Activated naive CD4-positive, alpha-beta T cell treated with anti-CD3 and anti-CD28 coated beads, Interleukin-2, amount 50 U/mL, for 24 hours (primary cell): ENCODE results near the gene MRPL10.

Source experiments
- H3K27ac Mint-ChIP-seq: one replicate; pipeline ENCODE4 v1.8.0; 2021; ENCODE audit warnings: mild to moderate bottlenecking, mixed read lengths
- H3K27me3 Mint-ChIP-seq: one replicate; pipeline ENCODE4 v1.8.0; 2021; ENCODE audit warnings: mixed read lengths
- H3K36me3 Mint-ChIP-seq: one replicate; pipeline ENCODE4 v1.8.0; 2021; ENCODE audit warnings: mixed read lengths
- H3K4me1 Mint-ChIP-seq: one replicate; pipeline ENCODE4 v1.8.0; 2021; ENCODE audit warnings: mixed read lengths
- H3K4me3 Mint-ChIP-seq: one replicate; pipeline ENCODE4 v1.8.0; 2021; ENCODE audit warnings: mild to moderate bottlenecking, mixed read lengths
- H3K9me3 Mint-ChIP-seq: one replicate; pipeline ENCODE4 v1.8.0; 2021; ENCODE audit warnings: mixed read lengths

The MRPL10 gene

DNA sequence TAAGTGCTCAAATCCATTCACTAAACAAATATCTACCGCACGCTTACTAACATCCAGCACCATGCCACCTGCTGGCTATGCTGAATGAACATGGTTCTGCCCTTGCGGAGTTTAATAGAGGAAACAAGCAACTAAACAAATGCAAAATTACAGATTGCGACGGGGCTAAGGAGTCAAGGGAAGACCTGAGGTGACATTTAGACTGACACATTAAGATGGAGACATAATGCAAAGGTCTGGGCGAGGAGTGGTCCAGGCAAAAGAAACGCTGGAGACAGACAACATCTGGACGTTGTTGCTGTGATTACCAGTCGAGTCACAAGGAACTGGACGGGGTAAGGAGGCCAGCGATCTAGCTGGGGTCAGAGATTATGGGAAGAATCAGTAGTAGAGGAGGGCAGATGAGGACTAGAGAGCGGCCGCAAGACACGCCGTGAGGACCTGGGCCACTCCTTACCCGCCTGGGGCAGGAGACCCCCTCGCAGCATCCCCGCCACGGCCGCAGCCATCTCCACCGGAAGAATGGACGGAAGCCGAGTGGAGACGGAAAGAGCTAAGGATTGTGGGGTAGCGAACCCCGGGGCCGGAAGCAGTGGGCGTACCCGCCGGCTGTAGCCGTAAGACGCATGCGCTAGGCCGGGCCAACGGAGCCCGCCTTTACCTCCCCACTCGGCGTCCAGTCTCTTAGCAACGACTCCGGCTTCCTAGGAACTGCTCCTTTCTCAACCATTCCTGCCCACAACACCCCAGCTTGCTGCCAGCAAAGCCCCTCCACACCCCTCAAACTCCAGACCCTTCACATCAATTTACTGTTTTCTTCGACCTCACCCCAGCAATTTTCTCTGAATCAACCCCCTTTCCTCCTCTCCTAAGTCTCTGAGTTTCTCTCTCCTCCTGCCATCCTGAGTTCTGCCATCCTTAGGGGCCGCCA, at the start of gene MRPL10, which contains the start of gene LRRC46:
Gene MRPL10, minus strand, starts transcription at position 539 of the 931 bp plus-strand sequence. Its CDS starts 30 bp downstream, at position 509.
Gene LRRC46, plus strand, starts transcription at position 668 of the 931 bp plus-strand sequence. CDS start 320 bp downstream, outside the sequence.
- Mint-ChIP-seq H3K9me3 (no peaks in the 10 kb centered on the region), H3K4me3 (peak within 1 kb of the TSS; percentile 99), H3K36me3 (peaks cover 4% of the 10 kb centered on the region), H3K27ac (peak within 1 kb of the TSS; percentile 92), H3K4me1 (peaks cover 67% of the 10 kb centered on the region), H3K27me3 (no peaks in the 10 kb centered on the region)

- H3K27me3 Mint-ChIP-seq: no peaks in the 10 kb centered on the region
Measured at GRCh38 chr17:47879776-47880454, 48.6 kb upstream of the MRPL10 start.

GRCh38 chr17:47879028-47879585, 47.8 kb upstream of the MRPL10 start:
- H3K9me3 Mint-ChIP-seq: no peaks in the 10 kb centered on the region
- no peaks in the 10 kb centered on the region for H3K27me3 Mint-ChIP-seq
- no peaks in the 10 kb centered on the region for H3K36me3 Mint-ChIP-seq
- no peak overlapping the region for H3K4me3 Mint-ChIP-seq
- peaks cover 21% of the 10 kb centered on the region for H3K4me1 Mint-ChIP-seq
- H3K27ac Mint-ChIP-seq: peak overlapping the region; percentile 13

More at GRCh38 chr17:47879776-47880454, 48.6 kb upstream of the MRPL10 start:
- Mint-ChIP-seq H3K4me3 (no peak overlapping the region), H3K4me1 (peaks cover 29% of the 10 kb centered on the region), H3K36me3 (no peaks in the 10 kb centered on the region), H3K27ac (no peak overlapping the region), H3K9me3 (no peaks in the 10 kb centered on the region)

GRCh38 chr17:47878203-47879027, 47.1 kb upstream of the MRPL10 start:
- Mint-ChIP-seq H3K27ac (peak overlapping the region; percentile 4), H3K4me1 (peaks cover 14% of the 10 kb centered on the region), H3K9me3 (no peaks in the 10 kb centered on the region), H3K27me3 (peaks cover 6% of the 10 kb centered on the region), H3K36me3 (no peaks in the 10 kb centered on the region), H3K4me3 (no peak overlapping the region)

DNA sequence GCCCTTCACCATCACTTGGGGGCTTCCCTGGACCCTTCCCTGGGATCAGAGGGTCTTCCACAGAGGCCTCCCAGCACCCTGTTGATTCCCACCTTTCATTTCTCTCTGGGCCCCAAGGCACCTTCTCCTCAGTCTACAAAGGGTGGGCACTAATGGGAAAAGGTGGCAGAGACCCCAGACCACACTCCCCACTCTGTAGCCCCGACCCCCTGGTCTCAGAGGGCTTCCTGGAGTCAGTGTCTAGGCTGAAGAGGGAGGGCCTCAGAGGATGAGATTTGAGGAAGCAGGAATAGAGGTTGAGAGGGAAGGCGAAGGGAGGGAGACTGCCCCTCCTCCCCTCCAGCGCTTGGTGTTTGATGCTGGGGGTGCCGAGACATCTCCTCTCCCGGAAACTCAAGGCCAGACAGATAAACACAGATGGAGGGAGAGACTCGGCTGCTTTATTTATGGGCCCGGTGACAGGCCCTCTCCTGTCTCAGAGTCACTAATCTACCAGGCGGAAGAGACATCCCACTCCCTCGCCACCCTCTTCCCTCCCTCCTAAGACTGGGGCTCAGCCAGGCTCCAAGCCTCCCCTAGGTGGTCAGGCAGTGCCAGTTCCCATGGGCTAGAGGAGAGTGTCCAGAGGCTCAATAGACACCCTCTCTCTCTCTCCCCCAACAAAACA, 46.2 kb upstream of the MRPL10 start:
- H3K27me3 Mint-ChIP-seq: peaks cover 6% of the 10 kb centered on the region
- no peaks in the 10 kb centered on the region for H3K9me3 Mint-ChIP-seq

GRCh38 chr17:47875011-47875985, 44.0 kb upstream of the MRPL10 start:
- H3K36me3 Mint-ChIP-seq: no peaks in the 10 kb centered on the region
- no peak overlapping the region for H3K4me3 Mint-ChIP-seq
- no peak overlapping the region for H3K27ac Mint-ChIP-seq
- no peaks in the 10 kb centered on the region for H3K9me3 Mint-ChIP-seq
- peaks cover 15% of the 10 kb centered on the region for H3K27me3 Mint-ChIP-seq
- peaks cover 6% of the 10 kb centered on the region for H3K4me1 Mint-ChIP-seq

More for the DNA sequence above, 46.2 kb upstream of the MRPL10 start:
- Mint-ChIP-seq H3K36me3 (no peaks in the 10 kb centered on the region), H3K4me1 (peaks cover 6% of the 10 kb centered on the region), H3K27ac (no peak overlapping the region), H3K4me3 (no peak overlapping the region)

DNA sequence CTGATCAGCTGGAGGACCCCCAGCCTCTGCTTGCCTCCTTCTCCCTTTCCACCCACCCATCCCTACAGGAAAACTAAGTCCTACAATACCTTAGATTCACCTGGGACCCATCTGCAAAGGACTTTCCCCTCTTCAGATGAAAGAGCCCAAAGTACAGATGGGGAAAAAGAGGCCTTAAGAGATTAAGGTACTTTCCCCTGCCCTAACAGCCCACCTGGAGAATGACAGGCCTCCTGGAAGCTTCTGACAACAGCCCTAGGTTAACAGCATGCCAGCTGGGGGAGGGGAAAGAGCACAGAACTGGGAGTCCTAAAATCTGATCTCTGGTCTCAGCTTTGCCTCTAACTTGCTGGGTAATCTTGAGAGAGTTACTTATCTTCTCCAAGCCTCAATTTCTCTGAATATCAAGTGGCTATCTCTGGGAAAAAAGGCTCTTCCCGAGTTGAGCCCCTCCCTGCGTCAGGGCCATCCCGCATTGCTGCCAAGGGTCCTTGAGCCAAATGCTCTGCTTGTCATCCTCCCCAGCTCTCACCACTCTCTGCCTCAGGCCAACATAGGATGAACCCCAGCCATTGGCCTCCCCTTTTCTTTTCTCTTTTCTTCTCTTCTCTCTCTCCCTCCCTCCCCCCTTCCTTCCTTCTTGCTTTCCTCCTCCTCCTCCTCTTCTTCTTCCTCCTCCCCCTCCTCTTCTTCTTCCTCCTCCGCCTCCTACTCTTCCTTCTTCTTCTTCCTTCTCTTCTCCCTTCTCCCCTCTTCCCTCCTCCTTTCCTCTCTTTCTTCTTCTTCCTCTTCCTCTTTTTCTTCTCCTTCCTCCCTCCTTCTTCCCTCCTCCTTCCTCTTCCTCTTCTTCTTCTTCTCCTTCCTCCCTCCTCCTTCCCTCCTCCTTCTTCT, 42.1 kb upstream of the MRPL10 start:
- Mint-ChIP-seq H3K36me3 (no peaks in the 10 kb centered on the region), H3K27ac (no peak overlapping the region), H3K27me3 (peaks cover 15% of the 10 kb centered on the region), H3K9me3 (no peaks in the 10 kb centered on the region), H3K4me1 (no peaks in the 10 kb centered on the region), H3K4me3 (no peak overlapping the region)

DNA sequence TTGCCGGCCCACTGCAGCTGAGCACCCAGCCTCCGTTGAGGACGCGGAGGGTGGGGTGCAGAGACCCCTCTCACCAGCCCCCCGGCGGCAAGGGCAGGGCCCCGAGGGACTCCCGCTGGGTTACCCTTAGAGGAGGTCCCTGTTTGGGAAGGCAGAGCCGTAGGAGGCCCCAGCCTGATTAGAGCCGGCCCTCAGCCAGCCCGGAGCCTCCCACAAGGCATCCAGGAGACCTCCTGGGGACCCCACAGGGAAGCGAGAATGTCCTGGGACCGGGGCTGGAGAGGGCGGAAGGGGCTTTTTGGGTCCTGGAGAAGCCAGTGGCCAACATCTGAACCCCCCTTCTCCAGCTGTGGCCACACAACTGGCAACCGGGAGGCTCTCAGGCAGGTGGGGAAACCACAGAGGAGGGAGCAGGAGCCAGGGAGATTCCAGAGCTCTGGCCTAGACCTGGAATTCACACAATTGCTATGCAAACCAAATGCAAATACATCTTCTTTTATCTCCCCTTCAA, 41.4 kb upstream of the MRPL10 start:
- peaks cover 15% of the 10 kb centered on the region for H3K27me3 Mint-ChIP-seq
- no peak overlapping the region for H3K27ac Mint-ChIP-seq
- H3K4me1 Mint-ChIP-seq: no peaks in the 10 kb centered on the region
- no peaks in the 10 kb centered on the region for H3K36me3 Mint-ChIP-seq
- H3K9me3 Mint-ChIP-seq: no peaks in the 10 kb centered on the region
- no peak overlapping the region for H3K4me3 Mint-ChIP-seq

GRCh38 chr17:47872019-47872650, 40.8 kb upstream of the MRPL10 start:
- no peaks in the 10 kb centered on the region for H3K9me3 Mint-ChIP-seq
- H3K4me1 Mint-ChIP-seq: no peaks in the 10 kb centered on the region
- H3K4me3 Mint-ChIP-seq: no peak overlapping the region
- H3K27ac Mint-ChIP-seq: no peak overlapping the region
- peaks cover 15% of the 10 kb centered on the region for H3K27me3 Mint-ChIP-seq
- H3K36me3 Mint-ChIP-seq: no peaks in the 10 kb centered on the region

DNA sequence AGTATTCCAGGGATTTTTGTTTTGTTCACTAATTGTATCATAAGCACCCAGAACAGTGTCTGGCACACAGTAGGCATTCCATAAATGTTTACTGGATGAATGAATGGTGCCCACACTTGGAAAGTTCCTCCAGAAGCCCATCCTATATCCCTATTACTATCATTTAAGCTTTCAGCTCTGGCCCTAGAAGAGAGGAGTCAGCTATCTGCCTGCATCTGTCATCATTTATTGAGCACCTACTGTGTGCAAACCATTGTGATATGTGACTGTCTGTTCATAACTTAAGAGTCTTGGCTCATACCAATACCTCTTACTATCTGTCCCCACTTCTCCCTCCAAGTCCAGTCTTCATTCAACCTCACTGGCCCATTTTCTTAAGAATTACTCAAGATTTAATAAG, 39.7 kb upstream of the MRPL10 start:
- Mint-ChIP-seq H3K36me3 (no peaks in the 10 kb centered on the region), H3K27ac (no peak overlapping the region), H3K9me3 (no peaks in the 10 kb centered on the region), H3K27me3 (peaks cover 15% of the 10 kb centered on the region), H3K4me3 (no peak overlapping the region), H3K4me1 (peaks cover under 1% of the 10 kb centered on the region)

GRCh38 chr17:47870056-47870455, 38.7 kb upstream of the MRPL10 start:
- peaks cover 15% of the 10 kb centered on the region for H3K27me3 Mint-ChIP-seq
- H3K4me1 Mint-ChIP-seq: peaks cover 8% of the 10 kb centered on the region
- H3K4me3 Mint-ChIP-seq: no peak overlapping the region
- no peaks in the 10 kb centered on the region for H3K36me3 Mint-ChIP-seq
- no peaks in the 10 kb centered on the region for H3K9me3 Mint-ChIP-seq
- H3K27ac Mint-ChIP-seq: no peak overlapping the region

DNA sequence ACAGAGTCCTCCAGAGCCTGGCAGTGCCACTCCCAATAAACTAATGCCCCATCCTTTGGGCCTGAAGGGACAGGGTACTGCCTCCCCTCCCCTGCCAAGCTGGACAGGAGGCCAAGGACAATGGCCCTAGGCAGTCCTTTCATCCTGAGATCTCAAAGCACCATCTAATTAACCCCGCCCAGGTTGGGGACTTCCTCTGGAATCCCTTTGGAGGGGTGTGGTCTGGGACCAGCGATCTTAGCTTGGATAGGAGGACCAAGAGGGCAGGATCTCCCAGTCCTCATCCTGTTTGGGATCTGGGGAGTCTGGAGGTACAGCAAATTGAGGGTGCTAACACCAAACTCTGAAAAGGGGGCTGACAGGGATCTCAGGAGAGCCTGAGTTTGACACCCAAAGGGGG, 37.8 kb upstream of the MRPL10 start:
- no peak overlapping the region for H3K4me3 Mint-ChIP-seq
- H3K27me3 Mint-ChIP-seq: peaks cover 15% of the 10 kb centered on the region
- H3K27ac Mint-ChIP-seq: no peak overlapping the region
- H3K36me3 Mint-ChIP-seq: no peaks in the 10 kb centered on the region
- peaks cover 17% of the 10 kb centered on the region for H3K4me1 Mint-ChIP-seq
- no peaks in the 10 kb centered on the region for H3K9me3 Mint-ChIP-seq
